ENCODE data around the gene PLA2G4D. TPM values are rescaled to one million over a fixed set of nuclear protein-coding genes. Genes with fewer than 3 reads are reported as not detected.

PLA2G4D gene
- total RNA-seq, 1 experiment from 2014 or later, result 0.34 TPM

DNA sequence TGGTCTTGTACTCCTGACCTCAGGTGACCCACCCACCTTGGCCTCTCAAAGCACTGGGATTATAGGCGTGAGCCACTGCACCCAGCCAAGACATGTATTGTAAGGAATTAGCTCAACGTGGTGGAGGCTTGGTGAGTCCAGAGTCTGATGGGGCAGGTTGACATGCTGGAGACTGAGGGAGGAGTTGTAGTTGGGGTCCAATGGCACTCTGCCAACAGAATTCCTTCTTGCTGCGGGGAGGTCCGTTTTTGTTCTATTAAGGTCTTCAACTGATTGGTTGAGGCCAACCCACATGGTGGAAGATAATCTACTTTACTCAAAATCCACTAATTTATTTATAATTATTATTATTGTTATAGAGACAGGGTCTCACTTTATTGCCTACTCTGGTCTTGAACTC, 30.1 kb downstream of the PLA2G4D start:
- H3K36me3 ChIP-seq (ENCODE audit: control insufficient read depth in 1 of 2, insufficient read depth in 2 of 2, low read length in 2 of 2), result no peaks in the 10 kb centered on the region
- H3K4me2 ChIP-seq (ENCODE audit: low read length), result no peak overlapping the region
- no peaks in the 10 kb centered on the region for H3K9me3 ChIP-seq (ENCODE audit: control insufficient read depth in 1 of 2, insufficient read depth in 1 of 2, low read depth in 1 of 2, low read length in 2 of 2)
- H3K4me1 ChIP-seq (ENCODE audit: control insufficient read depth in 1 of 2, insufficient read depth in 2 of 2, low read length in 2 of 2), result peaks cover 0 to 14% of the 10 kb centered on the region in 2 experiments; a peak in 2 of 4 replicates
- H3K9me2 ChIP-seq (ENCODE audit: insufficient read depth), result no peaks in the 10 kb centered on the region
- no peaks in the 10 kb centered on the region for H3K79me2 ChIP-seq (ENCODE audit: insufficient read depth, low read length)
- H3K4me3 ChIP-seq (replicated peaks in 1 of 2; ENCODE audit: low read depth in 1 of 2, low read length in 2 of 2), result no peak overlapping the region
- ChIA-PET RAD21 (ENCODE audit: low non-redundant PET in 1 of 2, low total read pairs in 2 of 2, uncharacterized antibody in 2 of 2, unreplicated experiment in 2 of 2) (no interaction called here), CTCF (interaction anchor here (0.7 kb wide), 1 partner anchor 9 kb away, joined by 3 read pairs; no protein-coding TSS in a partner anchor), POLR2A (no interaction called here)
- no peak for DNase-seq (ENCODE audit: low read depth, low spot score)
- intact Hi-C loops (cut with micrococcal nuclease), result no loop called here
- ATAC-seq, result no peak
- H3K27ac ChIP-seq (ENCODE audit: low read depth, low read length), result no peak overlapping the region
- H3K9ac ChIP-seq (ENCODE audit: low read length), result no peak overlapping the region
- no peak overlapping the region for H2AFZ ChIP-seq (ENCODE audit: low read depth, low read length, poor library complexity, severe bottlenecking)
- no peak for TF ChIP-seq CBX3 (IDR thresholded peaks at IDR 0.05; ENCODE audit: low read depth)
- TF ChIP-seq SIN3A (IDR thresholded peaks at IDR 0.05; ENCODE audit: low read depth), result no peak
- no peak for TF ChIP-seq EZH2 (IDR thresholded peaks at IDR 0.05)
- TF ChIP-seq ZFX (IDR thresholded peaks at IDR 0.05), result no peak
- TF ChIP-seq POLR2A (IDR thresholded peaks at IDR 0.05; ENCODE audit: borderline replicate concordance, extremely low read depth, insufficient read depth, insufficient read length), result no peak
- TF ChIP-seq RAD21 (IDR thresholded peaks at IDR 0.05; ENCODE audit: low read depth), result no peak
- TF ChIP-seq, protein P1, sequence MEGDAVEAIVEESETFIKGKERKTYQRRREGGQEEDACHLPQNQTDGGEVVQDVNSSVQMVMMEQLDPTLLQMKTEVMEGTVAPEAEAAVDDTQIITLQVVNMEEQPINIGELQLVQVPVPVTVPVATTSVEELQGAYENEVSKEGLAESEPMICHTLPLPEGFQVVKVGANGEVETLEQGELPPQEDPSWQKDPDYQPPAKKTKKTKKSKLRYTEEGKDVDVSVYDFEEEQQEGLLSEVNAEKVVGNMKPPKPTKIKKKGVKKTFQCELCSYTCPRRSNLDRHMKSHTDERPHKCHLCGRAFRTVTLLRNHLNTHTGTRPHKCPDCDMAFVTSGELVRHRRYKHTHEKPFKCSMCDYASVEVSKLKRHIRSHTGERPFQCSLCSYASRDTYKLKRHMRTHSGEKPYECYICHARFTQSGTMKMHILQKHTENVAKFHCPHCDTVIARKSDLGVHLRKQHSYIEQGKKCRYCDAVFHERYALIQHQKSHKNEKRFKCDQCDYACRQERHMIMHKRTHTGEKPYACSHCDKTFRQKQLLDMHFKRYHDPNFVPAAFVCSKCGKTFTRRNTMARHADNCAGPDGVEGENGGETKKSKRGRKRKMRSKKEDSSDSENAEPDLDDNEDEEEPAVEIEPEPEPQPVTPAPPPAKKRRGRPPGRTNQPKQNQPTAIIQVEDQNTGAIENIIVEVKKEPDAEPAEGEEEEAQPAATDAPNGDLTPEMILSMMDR (IDR thresholded peaks at IDR 0.05 in 2 of 3, conservative IDR thresholded peaks at IDR 0.05 in 1 of 3; ENCODE audit: borderline replicate concordance in 1 of 3, insufficient read depth in 1 of 3, low read depth in 2 of 3, low read length in 2 of 3), result no peak
- TF ChIP-seq, protein P2, sequence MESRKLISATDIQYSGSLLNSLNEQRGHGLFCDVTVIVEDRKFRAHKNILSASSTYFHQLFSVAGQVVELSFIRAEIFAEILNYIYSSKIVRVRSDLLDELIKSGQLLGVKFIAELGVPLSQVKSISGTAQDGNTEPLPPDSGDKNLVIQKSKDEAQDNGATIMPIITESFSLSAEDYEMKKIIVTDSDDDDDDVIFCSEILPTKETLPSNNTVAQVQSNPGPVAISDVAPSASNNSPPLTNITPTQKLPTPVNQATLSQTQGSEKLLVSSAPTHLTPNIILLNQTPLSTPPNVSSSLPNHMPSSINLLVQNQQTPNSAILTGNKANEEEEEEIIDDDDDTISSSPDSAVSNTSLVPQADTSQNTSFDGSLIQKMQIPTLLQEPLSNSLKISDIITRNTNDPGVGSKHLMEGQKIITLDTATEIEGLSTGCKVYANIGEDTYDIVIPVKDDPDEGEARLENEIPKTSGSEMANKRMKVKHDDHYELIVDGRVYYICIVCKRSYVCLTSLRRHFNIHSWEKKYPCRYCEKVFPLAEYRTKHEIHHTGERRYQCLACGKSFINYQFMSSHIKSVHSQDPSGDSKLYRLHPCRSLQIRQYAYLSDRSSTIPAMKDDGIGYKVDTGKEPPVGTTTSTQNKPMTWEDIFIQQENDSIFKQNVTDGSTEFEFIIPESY (IDR thresholded peaks at IDR 0.05; ENCODE audit: extremely low read depth, insufficient replicate concordance, low read length), result no peak
- no peak for TF ChIP-seq POLR2AphosphoS5 (IDR thresholded peaks at IDR 0.05; ENCODE audit: low read depth, low read length)
- TF ChIP-seq CEBPB (IDR thresholded peaks at IDR 0.05; ENCODE audit: low read depth), result no peak
- H4K20me1 ChIP-seq (ENCODE audit: insufficient read depth), result no peaks in the 10 kb centered on the region
- BruUV-seq (replicated peaks), result no TSS peak
- no peaks in the 10 kb centered on the region for H3K27me3 ChIP-seq (ENCODE audit: insufficient read depth, low read length)
